GM12873 (cell line): ENCODE results near the gene MTX2.

Experiments
- TF ChIP-seq, protein P1 (sequence below): IDR thresholded peaks from 2 replicates; pipeline ENCODE4 v1.5.1; 2012; ENCODE audit warnings: low read depth, mild to moderate bottlenecking, moderate library complexity, low read length, control low read depth; ENCODE audit not compliant: insufficient read depth; ENCODE audit errors: missing control alignments

Gene MTX2

DNA sequence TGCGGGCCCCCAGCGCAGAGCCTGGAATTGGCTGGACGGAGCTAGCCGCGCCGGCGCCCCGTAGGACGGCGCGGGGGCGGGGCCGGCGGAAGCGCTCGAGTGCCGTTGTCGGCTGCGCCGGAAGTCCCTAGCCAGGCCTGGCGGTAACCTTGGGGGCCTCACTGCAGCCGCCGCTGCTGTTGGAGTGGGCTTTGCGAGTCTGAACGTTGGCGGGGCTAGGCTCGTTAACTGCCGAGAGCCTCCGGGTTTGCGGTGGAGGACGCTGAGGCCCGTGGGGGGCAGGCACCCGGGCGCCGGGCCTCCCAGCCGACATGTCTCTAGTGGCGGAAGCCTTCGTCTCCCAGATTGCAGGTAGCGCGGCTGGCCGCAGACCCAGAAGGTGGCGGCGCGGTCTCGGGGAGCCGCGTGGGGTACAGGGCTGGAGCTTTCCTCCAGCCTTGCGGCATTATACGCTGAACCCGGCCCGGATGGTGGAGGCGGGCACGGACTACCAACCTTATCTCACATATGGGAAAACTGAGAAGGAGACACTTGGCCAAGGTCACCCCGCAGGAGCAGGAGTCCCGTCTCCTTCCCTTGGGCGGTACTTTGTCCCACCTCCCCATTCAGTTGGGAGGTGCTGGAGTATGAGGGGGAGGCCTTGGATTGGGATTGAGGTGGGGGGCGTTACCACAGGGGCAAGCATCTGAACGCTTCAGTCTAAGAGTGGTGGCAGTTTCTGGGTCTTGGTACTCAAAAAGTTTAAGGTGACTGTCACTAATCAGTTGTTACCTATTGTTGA is at the start of gene MTX2:
Gene MTX2, plus strand, starts transcription at position 124 of the 781 bp plus-strand sequence. Its CDS starts 188 bp downstream, at position 312.
- TF ChIP-seq, protein P1, sequence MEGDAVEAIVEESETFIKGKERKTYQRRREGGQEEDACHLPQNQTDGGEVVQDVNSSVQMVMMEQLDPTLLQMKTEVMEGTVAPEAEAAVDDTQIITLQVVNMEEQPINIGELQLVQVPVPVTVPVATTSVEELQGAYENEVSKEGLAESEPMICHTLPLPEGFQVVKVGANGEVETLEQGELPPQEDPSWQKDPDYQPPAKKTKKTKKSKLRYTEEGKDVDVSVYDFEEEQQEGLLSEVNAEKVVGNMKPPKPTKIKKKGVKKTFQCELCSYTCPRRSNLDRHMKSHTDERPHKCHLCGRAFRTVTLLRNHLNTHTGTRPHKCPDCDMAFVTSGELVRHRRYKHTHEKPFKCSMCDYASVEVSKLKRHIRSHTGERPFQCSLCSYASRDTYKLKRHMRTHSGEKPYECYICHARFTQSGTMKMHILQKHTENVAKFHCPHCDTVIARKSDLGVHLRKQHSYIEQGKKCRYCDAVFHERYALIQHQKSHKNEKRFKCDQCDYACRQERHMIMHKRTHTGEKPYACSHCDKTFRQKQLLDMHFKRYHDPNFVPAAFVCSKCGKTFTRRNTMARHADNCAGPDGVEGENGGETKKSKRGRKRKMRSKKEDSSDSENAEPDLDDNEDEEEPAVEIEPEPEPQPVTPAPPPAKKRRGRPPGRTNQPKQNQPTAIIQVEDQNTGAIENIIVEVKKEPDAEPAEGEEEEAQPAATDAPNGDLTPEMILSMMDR, result peak; percentile 23

DNA sequence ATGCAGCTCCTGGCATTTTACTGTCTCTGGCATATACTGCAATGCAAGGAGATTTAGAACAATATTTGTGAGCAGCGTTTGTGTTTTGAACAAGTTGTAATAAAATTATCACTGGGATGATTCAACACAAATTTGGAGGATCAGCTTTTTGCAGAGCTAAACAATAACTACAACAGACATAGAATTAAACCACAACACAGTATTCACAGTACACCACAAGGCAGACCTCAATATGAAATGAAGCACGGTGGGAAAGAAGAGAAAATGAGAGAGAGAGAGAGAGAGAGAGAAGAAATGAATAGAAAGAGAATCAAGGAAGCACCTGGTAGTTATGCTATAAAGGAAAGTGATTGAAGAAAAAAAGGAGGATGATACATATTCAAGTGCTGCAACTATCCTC is 41.4 kb upstream of the MTX2 start:
- TF ChIP-seq, protein P1, result no peak

DNA sequence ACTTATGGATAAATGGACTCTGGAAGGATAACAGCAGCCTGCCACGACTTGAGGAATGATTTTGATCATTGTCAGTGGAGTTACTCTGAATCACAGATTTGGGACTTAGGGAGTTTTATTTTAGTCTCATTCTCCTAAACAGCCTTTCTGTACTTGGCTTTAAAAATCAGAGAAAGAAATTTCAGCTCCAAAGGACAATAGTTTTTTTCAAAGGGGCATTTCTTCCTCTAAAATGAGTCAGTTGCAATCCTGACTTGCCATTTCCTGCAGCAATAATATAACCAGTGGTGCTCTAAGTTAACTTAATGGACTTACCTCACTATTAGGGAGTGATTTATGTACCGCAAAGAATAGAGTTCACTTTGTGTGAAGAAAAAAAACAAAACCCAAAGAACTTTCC is 35.1 kb upstream of the MTX2 start:
- TF ChIP-seq, protein P1, result no peak

DNA sequence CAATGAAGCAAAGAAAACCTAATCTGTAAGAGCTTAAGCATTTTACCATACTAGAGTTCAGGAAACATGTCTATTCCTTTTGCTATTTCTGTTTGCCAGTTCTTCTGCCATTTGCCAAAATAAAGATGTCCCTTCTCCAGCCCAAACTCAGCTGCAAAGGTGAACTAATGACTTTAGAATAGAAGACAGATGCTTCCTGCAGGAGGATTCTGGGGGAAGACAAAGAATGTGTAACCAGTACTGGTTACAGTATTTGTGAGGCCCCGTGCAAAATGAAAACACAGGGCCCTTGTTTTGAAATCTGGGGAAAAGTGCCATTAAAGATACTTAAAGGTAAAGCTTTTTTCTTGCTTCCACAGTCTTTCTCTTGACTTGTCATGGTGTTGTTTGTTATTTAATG is 34.3 kb upstream of the MTX2 start:
- TF ChIP-seq, protein P1, result no peak

DNA sequence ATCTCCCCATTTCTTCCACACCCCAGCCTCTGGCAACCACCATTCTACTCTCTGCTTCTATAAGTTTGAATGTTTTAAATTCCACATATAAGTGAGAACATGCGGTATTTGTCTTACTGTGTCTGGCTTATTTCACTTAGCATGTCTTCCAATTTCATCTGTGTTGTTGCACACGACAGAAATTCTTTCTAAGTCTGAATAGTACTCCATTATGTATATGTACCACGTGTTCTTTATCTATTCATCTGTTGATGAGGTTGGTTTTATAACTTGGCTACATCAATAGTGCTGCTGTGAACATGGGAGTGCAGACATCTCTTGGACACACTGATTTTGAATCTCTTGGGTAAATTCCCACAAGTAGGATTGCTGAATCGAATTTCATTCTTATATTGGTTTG is 31.8 kb upstream of the MTX2 start:
- TF ChIP-seq, protein P1, result no peak

DNA sequence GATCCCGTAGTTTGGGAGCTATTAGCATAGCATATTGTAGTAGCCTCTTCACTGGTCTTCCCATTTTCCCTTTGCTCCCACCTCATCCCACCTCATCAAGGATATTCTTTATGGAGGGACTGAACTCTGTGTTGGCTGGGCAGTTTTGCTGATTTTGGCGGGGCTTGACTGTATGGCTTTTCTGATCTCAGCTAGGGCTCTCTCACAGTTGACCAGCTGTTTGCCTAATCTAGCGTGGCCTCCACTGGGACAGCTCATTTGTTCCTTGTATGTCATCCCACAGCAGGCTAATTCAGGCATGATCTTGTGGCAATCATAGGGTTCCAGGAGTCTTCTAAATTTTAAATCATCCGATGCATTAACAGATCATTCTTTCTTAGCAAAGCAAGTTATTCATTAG is 30.2 kb upstream of the MTX2 start:
- TF ChIP-seq, protein P1, result no peak

DNA sequence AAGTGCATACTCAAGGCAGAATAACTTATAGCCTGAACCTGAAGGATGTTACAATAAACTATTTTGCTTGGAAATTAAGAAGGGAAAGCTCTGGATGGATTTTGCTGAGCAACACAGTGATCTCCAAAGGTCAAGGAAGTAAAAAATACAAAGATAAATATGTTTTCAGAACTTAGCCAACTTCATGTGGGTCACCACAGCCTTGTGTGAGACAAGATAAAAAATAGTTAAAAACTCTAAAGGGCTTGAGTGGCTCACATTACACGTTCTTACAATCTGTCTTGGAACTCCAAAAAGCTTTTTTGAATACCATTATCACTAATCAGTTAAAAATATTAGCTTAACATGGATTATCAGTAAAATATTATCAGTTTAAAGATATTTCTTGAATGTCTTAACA is 28.9 kb upstream of the MTX2 start:
- TF ChIP-seq, protein P1, result no peak

DNA sequence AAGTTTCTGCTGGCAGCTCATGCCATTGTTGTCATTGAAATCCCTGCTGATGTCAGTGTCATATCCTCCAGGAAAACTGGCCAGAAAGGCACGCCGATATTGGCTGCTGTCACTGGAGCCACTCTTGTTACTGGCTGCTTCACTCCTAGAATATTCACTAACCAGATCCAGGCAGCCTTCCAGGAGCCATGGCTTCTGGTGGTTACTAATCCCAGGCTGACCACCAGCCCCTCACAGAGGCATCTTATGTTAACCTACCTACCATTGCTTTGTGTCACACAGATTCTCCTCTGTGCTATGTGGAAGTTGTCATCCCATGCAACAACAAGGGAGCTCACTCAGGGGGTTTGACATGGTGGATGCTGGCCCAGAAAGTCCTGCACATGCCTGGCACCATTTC is 27.0 kb upstream of the MTX2 start:
- TF ChIP-seq, protein P1, result no peak
